H9 (cell line): ENCODE results near the gene CLEC16A. TPM values are rescaled to one million over a fixed set of nuclear protein-coding genes. Genes with fewer than 3 reads are reported as not detected.

Experiments used
- DNase-seq: peaks from one replicate; pipeline ENCODE4 v3.0.0-alpha.2; 2017
- H2AFZ ChIP-seq: one replicate; pipeline ENCODE4 v1.6.1; 2013; ENCODE audit warnings: mild to moderate bottlenecking, low read length, control low read depth, moderate library complexity
- H2AK5ac ChIP-seq: 2 replicates; pipeline ENCODE4 v1.6.1; 2013; ENCODE audit warnings: low read length, control low read depth, mixed read lengths; ENCODE audit not compliant: insufficient read length
- H2BK120ac ChIP-seq: one replicate; pipeline ENCODE4 v1.6.1; 2013; ENCODE audit warnings: low read depth, mild to moderate bottlenecking, low read length, control low read depth, inconsistent platforms; ENCODE audit not compliant: poor library complexity, severe bottlenecking
- H2BK12ac ChIP-seq: 2 replicates; pipeline ENCODE4 v1.6.1; 2013; ENCODE audit warnings: low read length, control low read depth, mixed read lengths, low read depth; ENCODE audit not compliant: insufficient read length
- H2BK15ac ChIP-seq: 2 replicates; pipeline ENCODE4 v1.6.1; 2013; ENCODE audit warnings: low read depth, low read length, control low read depth
- H2BK20ac ChIP-seq: one replicate; pipeline ENCODE4 v1.6.1; 2013; ENCODE audit warnings: low read depth, mild to moderate bottlenecking, low read length, control low read depth, inconsistent platforms; ENCODE audit not compliant: poor library complexity, severe bottlenecking
- H2BK5ac ChIP-seq: 2 replicates; pipeline ENCODE4 v1.6.1; 2013; ENCODE audit warnings: low read length, control low read depth, mixed read lengths; ENCODE audit not compliant: insufficient read length
- H3K14ac ChIP-seq: 2 replicates; pipeline ENCODE4 v1.6.1; 2013; ENCODE audit warnings: low read length, control low read depth; ENCODE audit not compliant: insufficient read depth
- H3K18ac ChIP-seq: 2 replicates; pipeline ENCODE4 v1.6.1; 2013; ENCODE audit warnings: low read depth, mild to moderate bottlenecking, mixed read lengths, low read length, control low read depth; ENCODE audit not compliant: insufficient read length
- H3K23ac ChIP-seq: 2 replicates; pipeline ENCODE4 v1.6.1; 2013; ENCODE audit warnings: low read length, control low read depth, mixed read lengths, low read depth; ENCODE audit not compliant: insufficient read length
- H3K23me2 ChIP-seq: 2 replicates; pipeline ENCODE4 v1.6.1; 2013; ENCODE audit warnings: low read depth, mild to moderate bottlenecking, mixed read lengths, low read length, control low read depth; ENCODE audit not compliant: insufficient read length, poor library complexity, severe bottlenecking
- H3K27ac ChIP-seq: 2 replicates; pipeline ENCODE4 v1.5.1; 2013; ENCODE audit warnings: low read length, control low read depth, mixed read lengths, low read depth; ENCODE audit not compliant: insufficient read length
- H3K27me3 ChIP-seq: 2 replicates; pipeline ENCODE4 v1.6.1; 2013; ENCODE audit warnings: low read length, control low read depth, inconsistent platforms; ENCODE audit not compliant: insufficient read depth
- H3K4ac ChIP-seq: 2 replicates; pipeline ENCODE4 v1.6.1; 2013; ENCODE audit warnings: low read depth, mild to moderate bottlenecking, control low read depth, inconsistent platforms, low read length, moderate library complexity
- H3K4me1 ChIP-seq: 2 replicates; pipeline ENCODE4 v1.6.1; 2013; ENCODE audit warnings: low read length, control low read depth, inconsistent platforms; ENCODE audit not compliant: insufficient read depth
- H3K4me2 ChIP-seq: 2 replicates; pipeline ENCODE4 v1.6.1; 2013; ENCODE audit warnings: low read length, control low read depth, mixed read lengths; ENCODE audit not compliant: insufficient read length, insufficient read depth
- H3K56ac ChIP-seq: 2 replicates; pipeline ENCODE4 v1.6.1; 2013; ENCODE audit warnings: low read depth, mild to moderate bottlenecking, mixed read lengths, low read length, control low read depth; ENCODE audit not compliant: insufficient read length
- H3K79me1 ChIP-seq: 2 replicates; pipeline ENCODE4 v1.6.1; 2013; ENCODE audit warnings: low read depth, mild to moderate bottlenecking, moderate library complexity, low read length, control low read depth, inconsistent platforms; ENCODE audit not compliant: insufficient read depth, poor library complexity, severe bottlenecking
- H3K79me2 ChIP-seq: 2 replicates; pipeline ENCODE4 v1.6.1; 2013; ENCODE audit warnings: low read length, control low read depth, inconsistent platforms; ENCODE audit not compliant: insufficient read depth
- H3K9ac ChIP-seq: 2 replicates; pipeline ENCODE4 v1.6.1; 2013; ENCODE audit warnings: low read length, control low read depth, mixed read lengths; ENCODE audit not compliant: insufficient read length; ENCODE audit errors: extremely low read depth
- H3K9me3 ChIP-seq: one replicate; pipeline ENCODE4 v1.6.1; 2013; ENCODE audit warnings: low read depth, low read length, inconsistent platforms; ENCODE audit not compliant: control insufficient read depth
- H3T11ph ChIP-seq: one replicate; pipeline ENCODE4 v1.6.1; 2013; ENCODE audit warnings: mild to moderate bottlenecking, low read length, control low read depth, inconsistent platforms
- H4K20me1 ChIP-seq: one replicate; pipeline ENCODE4 v1.6.1; 2013; ENCODE audit not compliant: control insufficient read depth, insufficient read length, insufficient read depth
- H4K5ac ChIP-seq: 2 replicates; pipeline ENCODE4 v1.6.1; 2013; ENCODE audit warnings: low read depth, mild to moderate bottlenecking, mixed read lengths, low read length, control low read depth; ENCODE audit not compliant: insufficient read length
- H4K8ac ChIP-seq: replicated peaks from 2 replicates; pipeline ENCODE4 v1.6.1; 2013; ENCODE audit warnings: low read length, control low read depth, mixed read lengths, low read depth; ENCODE audit not compliant: insufficient read length
- H4K91ac ChIP-seq: 2 replicates; pipeline ENCODE4 v1.6.1; 2013; ENCODE audit warnings: low read depth, mild to moderate bottlenecking, moderate library complexity, mixed read lengths, low read length, control low read depth; ENCODE audit not compliant: insufficient read length
- H3K27ac Mint-ChIP-seq, 3 experiments: 2 replicates in 2 of 3; 3 replicates in 1 of 3; pipeline ENCODE4 v1.8.0; 2020 to 2021; ENCODE audit warnings: mixed read lengths in 3 of 3, mild to moderate bottlenecking in 1 of 3, moderate library complexity in 1 of 3
- H3K27me3 Mint-ChIP-seq: 2 replicates; pipeline ENCODE4 v1.8.0; 2021; ENCODE audit warnings: low read depth, mild to moderate bottlenecking, moderate library complexity, mixed read lengths
- H3K36me3 Mint-ChIP-seq, 3 experiments: 2 replicates in 2 of 3; 3 replicates in 1 of 3; pipeline ENCODE4 v1.8.0; 2020 to 2021; ENCODE audit warnings: low read depth in 3 of 3, mixed read lengths in 3 of 3; ENCODE audit not compliant: insufficient read depth in 1 of 3
- H3K4me1 Mint-ChIP-seq, 2 experiments: 2 replicates each; pipeline ENCODE4 v1.8.0; 2020; ENCODE audit warnings: mixed read lengths in 2 of 2
- H3K4me3 Mint-ChIP-seq, 2 experiments: 2 replicates in 1 of 2; 3 replicates in 1 of 2; pipeline ENCODE4 v1.8.0; 2020 to 2021; ENCODE audit warnings: mild to moderate bottlenecking in 2 of 2, mixed read lengths in 2 of 2, moderate library complexity in 1 of 2
- H3K9me3 Mint-ChIP-seq, 2 experiments: 2 replicates in 1 of 2; 3 replicates in 1 of 2; pipeline ENCODE4 v1.8.0; 2020; ENCODE audit warnings: mild to moderate bottlenecking in 2 of 2, mixed read lengths in 2 of 2, moderate library complexity in 1 of 2
- CTCF ChIP-seq: fragments of 200-600 bp; sonication (generic); conservative IDR thresholded peaks from 3 replicates; pipeline ENCODE4 v1.8.0; 2021; ENCODE audit warnings: antibody characterized with exemption, mild to moderate bottlenecking
- WGBS: extraction: QIAGEN DNeasy Blood & Tissue Kit; methylation state at CpG from one replicate; pipeline ENCODE4 v1.1.7; 2013; ENCODE audit warnings: missing lambda C conversion rate, low lambda C conversion rate, mixed read lengths; ENCODE audit not compliant: insufficient read length; ENCODE audit errors: extremely low coverage; 5-methylcytosine and 5-hydroxymethylcytosine counted together
- total RNA-seq: library from RNA; stranded (reverse); gene quantifications from 2 replicates; pipeline ENCODE4 v1.2.1, GENCODE V29; 2021

CLEC16A gene
- total RNA-seq, 1 experiment from 2014 or later, result 15.2 TPM

GRCh38 chr16:11035096-11035495, 90.7 kb downstream of the CLEC16A start:
- H2BK12ac ChIP-seq, result no peak overlapping the region
- H2AFZ ChIP-seq, result no peak overlapping the region
- H4K20me1 ChIP-seq, result no peaks in the 10 kb centered on the region
- no peaks in the 10 kb centered on the region for H3K27me3 ChIP-seq
- H2BK20ac ChIP-seq, result no peak overlapping the region
- no peak overlapping the region for H3K27ac Mint-ChIP-seq
- H3K79me2 ChIP-seq, result no peaks in the 10 kb centered on the region
- H2BK5ac ChIP-seq, result no peak overlapping the region
- no peak overlapping the region for H3K27ac ChIP-seq
- H3K79me1 ChIP-seq, result no peaks in the 10 kb centered on the region
- WGBS, result no CpG with 5 or more reads among the region's 5 CpGs
- H3K56ac ChIP-seq, result no peak overlapping the region
- H3K4me3 Mint-ChIP-seq, result no peak overlapping the region
- no peaks in the 10 kb centered on the region for H3K9me3 ChIP-seq
- no peak overlapping the region for H4K8ac ChIP-seq
- H2AK5ac ChIP-seq, result no peak overlapping the region
- no peak overlapping the region for H3K9ac ChIP-seq
- no peak overlapping the region for H3K23ac ChIP-seq
- no peaks in the 10 kb centered on the region for H3K23me2 ChIP-seq
- peaks cover 1% of the 10 kb centered on the region; the same call in 1 of the 2 replicates for H3K27me3 Mint-ChIP-seq
- no peak overlapping the region for H3K4me2 ChIP-seq
- no peak overlapping the region for H4K91ac ChIP-seq
- no peak for TF ChIP-seq CTCF
- H3K18ac ChIP-seq, result no peak overlapping the region
- no peak overlapping the region for H3K4ac ChIP-seq
- H3K4me1 Mint-ChIP-seq, result peaks cover 11 to 14% of the 10 kb centered on the region in 2 experiments
- DNase-seq, result no peak
- no peaks in the 10 kb centered on the region for H3K4me1 ChIP-seq
- H3K14ac ChIP-seq, result no peak overlapping the region
- H4K5ac ChIP-seq, result no peak overlapping the region
- peaks cover 0 to 9% (median 0%) of the 10 kb centered on the region in 3 experiments; a peak in 4 of 7 replicates for H3K36me3 Mint-ChIP-seq
- H2BK120ac ChIP-seq, result no peak overlapping the region
- no peak overlapping the region for H3T11ph ChIP-seq
- H3K9me3 Mint-ChIP-seq, result no peaks in the 10 kb centered on the region
- no peak overlapping the region for H2BK15ac ChIP-seq
